ENCODE measurements around the gene PIGR.

DNA sequence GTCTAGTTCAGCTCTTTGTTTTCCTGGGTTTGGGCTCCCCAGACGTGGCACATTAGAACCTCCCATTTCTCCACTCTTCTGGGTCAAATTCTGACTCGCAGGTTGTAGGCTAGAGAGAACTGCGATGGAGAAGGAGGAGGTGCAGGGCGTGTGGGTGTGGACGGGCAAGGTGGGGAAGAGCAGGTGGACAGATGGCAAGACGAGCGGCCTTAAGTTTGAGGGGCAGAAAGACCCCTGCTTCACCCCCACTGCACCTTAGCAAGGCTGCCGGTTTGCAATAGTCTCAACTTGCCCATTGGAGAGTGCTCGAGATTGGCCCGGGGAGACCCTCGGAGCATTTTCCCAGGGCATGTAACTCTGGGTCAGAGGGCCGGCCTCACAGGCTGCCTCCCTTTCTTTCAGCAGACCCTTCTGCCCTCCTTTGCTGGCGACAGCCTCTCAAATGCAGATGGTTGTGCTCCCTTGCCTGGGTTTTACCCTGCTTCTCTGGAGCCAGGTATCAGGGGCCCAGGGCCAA, 47.3 kb downstream of the PIGR start:
- TF ChIP-seq, protein P1, sequence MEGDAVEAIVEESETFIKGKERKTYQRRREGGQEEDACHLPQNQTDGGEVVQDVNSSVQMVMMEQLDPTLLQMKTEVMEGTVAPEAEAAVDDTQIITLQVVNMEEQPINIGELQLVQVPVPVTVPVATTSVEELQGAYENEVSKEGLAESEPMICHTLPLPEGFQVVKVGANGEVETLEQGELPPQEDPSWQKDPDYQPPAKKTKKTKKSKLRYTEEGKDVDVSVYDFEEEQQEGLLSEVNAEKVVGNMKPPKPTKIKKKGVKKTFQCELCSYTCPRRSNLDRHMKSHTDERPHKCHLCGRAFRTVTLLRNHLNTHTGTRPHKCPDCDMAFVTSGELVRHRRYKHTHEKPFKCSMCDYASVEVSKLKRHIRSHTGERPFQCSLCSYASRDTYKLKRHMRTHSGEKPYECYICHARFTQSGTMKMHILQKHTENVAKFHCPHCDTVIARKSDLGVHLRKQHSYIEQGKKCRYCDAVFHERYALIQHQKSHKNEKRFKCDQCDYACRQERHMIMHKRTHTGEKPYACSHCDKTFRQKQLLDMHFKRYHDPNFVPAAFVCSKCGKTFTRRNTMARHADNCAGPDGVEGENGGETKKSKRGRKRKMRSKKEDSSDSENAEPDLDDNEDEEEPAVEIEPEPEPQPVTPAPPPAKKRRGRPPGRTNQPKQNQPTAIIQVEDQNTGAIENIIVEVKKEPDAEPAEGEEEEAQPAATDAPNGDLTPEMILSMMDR (conservative IDR thresholded peaks at IDR 0.05; ENCODE audit: low read depth, low read length) = no peak
- TF ChIP-seq EZH2phosphoT487 (IDR thresholded peaks at IDR 0.05; ENCODE audit: borderline replicate concordance, low read length) = no peak

All from PC-3 (cell line).